PFSK-1 (cell line): ENCODE data around the gene LOXHD1.

Experiments used
- POLR2AphosphoS5 ChIP-seq: IDR thresholded peaks from 2 replicates; pipeline ENCODE4 v1.6.1; 2012; ENCODE audit warnings: low read depth, mild to moderate bottlenecking, control low read depth, low read length, moderate library complexity
- SIN3A ChIP-seq: IDR thresholded peaks from 2 replicates; pipeline ENCODE4 v1.6.1; 2012; ENCODE audit warnings: mild to moderate bottlenecking, low read length, moderate library complexity, borderline replicate concordance; ENCODE audit not compliant: insufficient read depth
- TAF1 ChIP-seq: IDR thresholded peaks from 2 replicates; pipeline ENCODE4 v1.6.1; 2012; ENCODE audit warnings: low read length, control low read depth, borderline replicate concordance; ENCODE audit not compliant: insufficient read depth

GRCh38 chr18:46541626-46542189 lies 115.3 kb downstream of the LOXHD1 start:
- TF ChIP-seq POLR2AphosphoS5 (no peak), SIN3A (no peak), TAF1 (no peak)
